Measurements from ENCODE around the gene TOMM6.
"Not testable (repeated sequence)": the region's sequence is repeated elsewhere in the genome, so short reads cannot be mapped to it uniquely, and the experiment has no call there.

The TOMM6 gene

GRCh38 chr6:41799559-41799911 lies 12.0 kb downstream of the TOMM6 start:
- ChIA-PET POLR2A (ENCODE audit: low non-redundant PET) (no interaction called here), CTCF (interaction anchor here (1.2 kb wide), 1 partner anchor 245 kb away, joined by 5 read pairs; no protein-coding TSS in a partner anchor)
- no peak overlapping the region for H3K27ac ChIP-seq
- no peak for DNase-seq (ENCODE audit: low spot score)
- no peak for TF ChIP-seq CTCF (conservative IDR thresholded peaks at IDR 0.05; ENCODE audit: low read depth)

- POLR2A ChIA-PET (ENCODE audit: low non-redundant PET), result no interaction called here
Observed at GRCh38 chr6:41801380-41801779, 13.9 kb downstream of the TOMM6 start.

GRCh38 chr6:41805830-41806774 lies 18.6 kb downstream of the TOMM6 start:
- ChIA-PET CTCF (interaction anchor here (1.2 kb wide), 1 partner anchor 238 kb away, joined by 4 read pairs; no protein-coding TSS in a partner anchor), POLR2A (ENCODE audit: low non-redundant PET) (no interaction called here)
- no peak for TF ChIP-seq CTCF (conservative IDR thresholded peaks at IDR 0.05; ENCODE audit: low read depth)
- DNase-seq (ENCODE audit: low spot score), result no peak
- no peak overlapping the region for H3K27ac ChIP-seq

More at GRCh38 chr6:41801380-41801779, 13.9 kb downstream of the TOMM6 start:
- DNase-seq (ENCODE audit: low spot score), result no peak
- no peak overlapping the region for H3K27ac ChIP-seq
- CTCF ChIA-PET, result interaction anchor here (0.6 to 1.9 kb wide), 6 partner anchors 18 to 243 kb away, joined by 3 to 14 read pairs (median 4); no protein-coding TSS in a partner anchor
- peak; percentile 47 for TF ChIP-seq CTCF (conservative IDR thresholded peaks at IDR 0.05; ENCODE audit: low read depth)

- POLR2A ChIA-PET (ENCODE audit: low non-redundant PET), result no interaction called here
- CTCF ChIA-PET, result no interaction called here
- no peak for TF ChIP-seq CTCF (conservative IDR thresholded peaks at IDR 0.05; ENCODE audit: low read depth)
- DNase-seq (ENCODE audit: low spot score), result no peak
- no peak overlapping the region for H3K27ac ChIP-seq
Observed at GRCh38 chr6:41811095-41811494, 23.6 kb downstream of the TOMM6 start.

GRCh38 chr6:41811946-41812345 lies 24.5 kb downstream of the TOMM6 start:
- not testable (repeated sequence) for DNase-seq (ENCODE audit: low spot score)

GRCh38 chr6:41813469-41813868 lies 26.0 kb downstream of the TOMM6 start:
- peak; percentile 15 for DNase-seq (ENCODE audit: low spot score)
- ChIA-PET CTCF (interaction anchor here (1.2 to 1.4 kb wide), 2 partner anchors 26 to 38 kb away, joined by 3 to 4 read pairs; partner anchors contain the start of gene TOMM6), POLR2A (ENCODE audit: low non-redundant PET) (no interaction called here)
- no peak overlapping the region for H3K27ac ChIP-seq
- no peak for TF ChIP-seq CTCF (conservative IDR thresholded peaks at IDR 0.05; ENCODE audit: low read depth)

More at GRCh38 chr6:41811946-41812345, 24.5 kb downstream of the TOMM6 start:
- H3K27ac ChIP-seq; POLR2A ChIA-PET (ENCODE audit: low non-redundant PET): not testable (repeated sequence)
- CTCF ChIA-PET, result interaction anchor here (0.7 kb wide), 1 partner anchor 21 kb away, joined by 4 read pairs; no protein-coding TSS in a partner anchor

- TF ChIP-seq CTCF (conservative IDR thresholded peaks at IDR 0.05; ENCODE audit: low read depth), result no peak
- POLR2A ChIA-PET (ENCODE audit: low non-redundant PET), result no interaction called here
- CTCF ChIA-PET, result interaction anchor here (1.2 to 1.4 kb wide), 2 partner anchors 26 to 38 kb away, joined by 3 to 4 read pairs; partner anchors contain the start of gene TOMM6
- no peak for DNase-seq (ENCODE audit: low spot score)
- no peak overlapping the region for H3K27ac ChIP-seq
Observed at GRCh38 chr6:41813956-41814355, 26.5 kb downstream of the TOMM6 start.
